Activated B cell treated with CpG ODN at 0.5 μM for 24 hours (primary cell): ENCODE results near the gene SLC35D1. TPM values are rescaled to one million over a fixed set of nuclear protein-coding genes. Genes with fewer than 3 reads are reported as not detected.

Experiments
- ATAC-seq: fragments of 200-7000 bp; cut with Tn5 transposase; one replicate; pipeline ENCODE4 v1.10.0; 2021; ENCODE audit warnings: low read depth, mild to moderate bottlenecking, moderate library complexity
- CTCF ChIA-PET: fragments of 350-600 bp; sonication (Branson Sonifier 250); formaldehyde crosslinking; loops from one replicate; lab custom pipeline; 2021; ENCODE audit warnings: antibody characterized with exemption; lab: Charles Lee
- POLR2A ChIA-PET: fragments of 350-600 bp; sonication (Branson Sonifier 250); formaldehyde crosslinking; loops from one replicate; lab custom pipeline; 2021; ENCODE audit warnings: antibody characterized with exemption; lab: Charles Lee
- DNase-seq: peaks from one replicate; pipeline ENCODE4 v3.0.0; 2022
- H3K27ac Mint-ChIP-seq: one replicate; pipeline ENCODE4 v1.8.0; 2020; ENCODE audit warnings: mixed read lengths
- H3K27me3 Mint-ChIP-seq: one replicate; pipeline ENCODE4 v1.8.0; 2021; ENCODE audit warnings: mixed read lengths
- H3K36me3 Mint-ChIP-seq: one replicate; pipeline ENCODE4 v1.8.0; 2021; ENCODE audit warnings: low read depth, mixed read lengths
- H3K4me1 Mint-ChIP-seq: one replicate; pipeline ENCODE4 v1.8.0; 2021; ENCODE audit warnings: mixed read lengths
- H3K4me3 Mint-ChIP-seq: one replicate; pipeline ENCODE4 v1.8.0; 2020; ENCODE audit warnings: mild to moderate bottlenecking, mixed read lengths
- H3K9me3 Mint-ChIP-seq: one replicate; pipeline ENCODE4 v1.8.0; 2020; ENCODE audit warnings: mixed read lengths
- CTCF ChIP-seq: fragments of 200-600 bp; IDR thresholded peaks from one replicate; pipeline ENCODE4 v1.8.0; 2022; ENCODE audit warnings: antibody characterized with exemption, mild to moderate bottlenecking
- intact Hi-C: fragments of 100-400 bp; cut with micrococcal nuclease; formaldehyde crosslinking; loops from one replicate; pipeline ENCODE4 v1.15.1; 2024
- total RNA-seq: library from RNA; stranded (reverse); gene quantifications from 2 replicates; pipeline ENCODE4 v1.2.3, GENCODE V29; 2022

SLC35D1 gene
- 10.1 and 11.1 TPM in 2 replicates for total RNA-seq

- peak; percentile 82 for DNase-seq
- peaks cover 20% of the 10 kb centered on the region for H3K36me3 Mint-ChIP-seq
- H3K27ac Mint-ChIP-seq: peak within 1 kb of the TSS; percentile 92
- TF ChIP-seq CTCF: no peak
- intact Hi-C loops: loop anchor here (1.0 to 10.0 kb wide), 10 partner anchors 56 to 1632 kb away; partner anchors contain the start of genes GADD45A, LEPR, LEPROT and SERBP1
- ChIA-PET POLR2A (interaction anchor here (0.6 to 2.3 kb wide), 14 partner anchors 14 to 631 kb away, joined by 3 to 14 read pairs (median 5); partner anchors contain the start of genes C1orf141, DNAI4, GADD45A and MIER1), CTCF (interaction anchor here (0.6 to 2.4 kb wide), 5 partner anchors 58 to 608 kb away, joined by 3 to 19 read pairs (median 4); partner anchors contain the start of genes DNAI4 and MIER1)
- H3K4me3 Mint-ChIP-seq: peak within 1 kb of the TSS; percentile 92
- no peaks in the 10 kb centered on the region for H3K9me3 Mint-ChIP-seq
- peak; percentile 85 for ATAC-seq
- H3K4me1 Mint-ChIP-seq: peaks cover 21% of the 10 kb centered on the region
- no peaks in the 10 kb centered on the region for H3K27me3 Mint-ChIP-seq
Observed at GRCh38 chr1:67053785-67054772, at the start of gene SLC35D1. SLC35D1 (minus strand) TSS chr1:67054148; CDS start chr1:67054013, 135 bp downstream.

GRCh38 chr1:67103548-67103947 lies 49.6 kb upstream of the SLC35D1 start:
- no peak for TF ChIP-seq CTCF
- Mint-ChIP-seq H3K4me1 (peaks cover 3% of the 10 kb centered on the region), H3K27ac (no peak overlapping the region), H3K36me3 (no peaks in the 10 kb centered on the region), H3K4me3 (no peak overlapping the region), H3K9me3 (no peaks in the 10 kb centered on the region), H3K27me3 (no peaks in the 10 kb centered on the region)
- ChIA-PET POLR2A (no interaction called here), CTCF (no interaction called here)
- no peak for ATAC-seq
- no peak for DNase-seq
- intact Hi-C loops: no loop called here

GRCh38 chr1:67100833-67101232 lies 46.9 kb upstream of the SLC35D1 start:
- intact Hi-C loops: no loop called here
- H3K36me3 Mint-ChIP-seq: no peaks in the 10 kb centered on the region
- ATAC-seq (no peak), DNase-seq (no peak)
- CTCF ChIA-PET: no interaction called here
- no peaks in the 10 kb centered on the region for H3K4me1 Mint-ChIP-seq
- POLR2A ChIA-PET: no interaction called here
- no peak for TF ChIP-seq CTCF
- no peaks in the 10 kb centered on the region for H3K9me3 Mint-ChIP-seq
- no peaks in the 10 kb centered on the region for H3K27me3 Mint-ChIP-seq
- no peak overlapping the region for H3K4me3 Mint-ChIP-seq
- no peak overlapping the region for H3K27ac Mint-ChIP-seq

- DNase-seq (no peak), ATAC-seq (no peak)
- POLR2A ChIA-PET: no interaction called here
- H3K36me3 Mint-ChIP-seq: no peaks in the 10 kb centered on the region
- no peaks in the 10 kb centered on the region for H3K27me3 Mint-ChIP-seq
- no peak overlapping the region for H3K27ac Mint-ChIP-seq
- intact Hi-C loops: no loop called here
- H3K4me1 Mint-ChIP-seq: no peaks in the 10 kb centered on the region
- no peak for TF ChIP-seq CTCF
- CTCF ChIA-PET: no interaction called here
- no peak overlapping the region for H3K4me3 Mint-ChIP-seq
- no peaks in the 10 kb centered on the region for H3K9me3 Mint-ChIP-seq
Observed at GRCh38 chr1:67097305-67097704, 43.4 kb upstream of the SLC35D1 start.

GRCh38 chr1:67094191-67094590 lies 40.2 kb upstream of the SLC35D1 start:
- Mint-ChIP-seq H3K36me3 (no peaks in the 10 kb centered on the region), H3K4me1 (no peaks in the 10 kb centered on the region), H3K9me3 (no peaks in the 10 kb centered on the region), H3K4me3 (no peak overlapping the region), H3K27ac (no peak overlapping the region), H3K27me3 (no peaks in the 10 kb centered on the region)
- no peak for TF ChIP-seq CTCF
- POLR2A ChIA-PET: no interaction called here
- intact Hi-C loops: no loop called here
- DNase-seq (no peak), ATAC-seq (no peak)
- CTCF ChIA-PET: no interaction called here
